ENCODE data around the gene FHOD3. TPM values are rescaled to one million over a fixed set of nuclear protein-coding genes. Genes with fewer than 3 reads are reported as not detected.

Gene FHOD3
- total RNA-seq, 1 donor from 2014 or later: 5.9 TPM

DNA sequence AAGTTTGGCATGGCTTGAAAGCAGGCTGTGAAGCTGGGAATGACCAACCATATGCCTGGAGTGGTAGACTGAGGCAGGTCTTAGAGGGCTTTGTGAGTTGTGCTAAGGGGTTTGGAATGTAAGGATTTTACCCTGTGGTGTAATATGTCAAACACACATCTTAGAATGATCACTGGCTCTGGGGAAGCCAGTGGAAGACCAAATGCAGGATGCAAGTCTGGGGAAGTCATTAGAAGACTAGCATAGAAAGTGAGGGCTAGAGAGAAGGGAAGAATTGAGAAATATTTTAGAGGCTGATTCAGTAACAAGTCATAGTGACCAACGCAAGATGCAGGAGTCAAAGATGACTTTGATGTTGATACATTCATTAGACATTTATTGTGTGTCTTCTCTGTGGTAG is 3.5 kb upstream of the FHOD3 start:
- TF ChIP-seq CTCF (IDR thresholded peaks at IDR 0.05; ENCODE audit: insufficient read depth, low read depth, low read length) (no peak), EZH2 (IDR thresholded peaks at IDR 0.05; ENCODE audit: insufficient read depth, low read length) (no peak)
- H3K27ac Mint-ChIP-seq (ENCODE audit: unreplicated experiment): no peak overlapping the region
- DNase-seq (ENCODE audit: low read depth): peak; percentile 53
- no peaks in the 10 kb centered on the region for H3K9me3 Mint-ChIP-seq (ENCODE audit: unreplicated experiment)
- H3K36me3 Mint-ChIP-seq (ENCODE audit: low read depth, unreplicated experiment): no peaks in the 10 kb centered on the region
- peaks cover 8% of the 10 kb centered on the region for H3K4me1 ChIP-seq (ENCODE audit: insufficient read depth, low read length)
- H3K36me3 ChIP-seq (ENCODE audit: insufficient read depth, low read length): no peaks in the 10 kb centered on the region
- peaks cover 3% of the 10 kb centered on the region for H3K27me3 Mint-ChIP-seq (ENCODE audit: low read depth, unreplicated experiment)
- H3K4me3 Mint-ChIP-seq (ENCODE audit: unreplicated experiment): no peak overlapping the region
- H3K4me1 Mint-ChIP-seq (ENCODE audit: low read depth, unreplicated experiment): no peaks in the 10 kb centered on the region
- H3K79me2 ChIP-seq (ENCODE audit: insufficient read depth, low read length): peaks cover under 1% of the 10 kb centered on the region
- FAIRE-seq: peak; percentile 5
- peak overlapping the region; percentile 3 for H3K27ac ChIP-seq (ENCODE audit: low read depth, low read length)
- peak overlapping the region; percentile 17 for H3K4me2 ChIP-seq (ENCODE audit: low read length)
- H2AFZ ChIP-seq (ENCODE audit: low read depth, low read length): no peak overlapping the region
- H3K4me3 ChIP-seq (ENCODE audit: insufficient read depth, low read depth, low read length): no peak overlapping the region
- H3K9me3 ChIP-seq (ENCODE audit: insufficient read depth, low read depth, low read length): no peaks in the 10 kb centered on the region
- H3K9ac ChIP-seq (ENCODE audit: low read length): no peak overlapping the region
- peaks cover 2% of the 10 kb centered on the region for H4K20me1 ChIP-seq (ENCODE audit: insufficient read depth, low read length)
- no peaks in the 10 kb centered on the region for H3K27me3 ChIP-seq (ENCODE audit: insufficient read depth, low read length)

DNA sequence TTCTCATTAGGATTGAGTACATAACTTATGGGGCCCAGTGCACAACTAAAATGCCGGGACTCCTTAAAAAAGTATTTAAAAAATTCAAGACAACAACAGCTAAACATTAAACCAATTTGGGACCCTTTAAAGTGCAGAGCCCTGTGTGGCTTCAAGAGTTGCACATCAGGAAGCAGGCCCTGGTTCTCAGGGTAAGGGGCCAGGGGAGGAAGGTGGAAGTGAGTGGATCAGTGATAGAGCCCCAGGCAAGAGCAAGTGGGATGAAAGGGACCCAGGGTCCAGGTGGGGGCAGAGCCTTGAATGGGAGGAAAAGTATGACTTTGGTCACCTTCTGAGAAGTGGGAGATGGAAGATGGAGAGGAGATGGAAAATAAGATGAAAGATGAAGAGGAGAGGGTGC is 2.3 kb upstream of the FHOD3 start:
- DNase-seq (ENCODE audit: low read depth) (no peak), FAIRE-seq (no peak)
- no peak overlapping the region for H3K4me3 ChIP-seq (ENCODE audit: insufficient read depth, low read depth, low read length)
- Mint-ChIP-seq H3K4me3 (ENCODE audit: unreplicated experiment) (no peak overlapping the region), H3K27me3 (ENCODE audit: low read depth, unreplicated experiment) (peaks cover 13% of the 10 kb centered on the region), H3K27ac (ENCODE audit: unreplicated experiment) (no peak overlapping the region), H3K9me3 (ENCODE audit: unreplicated experiment) (no peaks in the 10 kb centered on the region), H3K36me3 (ENCODE audit: low read depth, unreplicated experiment) (no peaks in the 10 kb centered on the region), H3K4me1 (ENCODE audit: low read depth, unreplicated experiment) (no peaks in the 10 kb centered on the region)
- peaks cover 8% of the 10 kb centered on the region for H3K4me1 ChIP-seq (ENCODE audit: insufficient read depth, low read length)
- peaks cover 2% of the 10 kb centered on the region for H4K20me1 ChIP-seq (ENCODE audit: insufficient read depth, low read length)
- H3K4me2 ChIP-seq (ENCODE audit: low read length): no peak overlapping the region
- H3K9ac ChIP-seq (ENCODE audit: low read length): no peak overlapping the region
- TF ChIP-seq CTCF (IDR thresholded peaks at IDR 0.05; ENCODE audit: insufficient read depth, low read depth, low read length) (no peak), EZH2 (IDR thresholded peaks at IDR 0.05; ENCODE audit: insufficient read depth, low read length) (no peak)
- no peaks in the 10 kb centered on the region for H3K27me3 ChIP-seq (ENCODE audit: insufficient read depth, low read length)
- H3K79me2 ChIP-seq (ENCODE audit: insufficient read depth, low read length): peaks cover 12% of the 10 kb centered on the region
- H3K36me3 ChIP-seq (ENCODE audit: insufficient read depth, low read length): no peaks in the 10 kb centered on the region
- H3K9me3 ChIP-seq (ENCODE audit: insufficient read depth, low read depth, low read length): no peaks in the 10 kb centered on the region
- no peak overlapping the region for H2AFZ ChIP-seq (ENCODE audit: low read depth, low read length)
- H3K27ac ChIP-seq (ENCODE audit: low read depth, low read length): no peak overlapping the region

DNA sequence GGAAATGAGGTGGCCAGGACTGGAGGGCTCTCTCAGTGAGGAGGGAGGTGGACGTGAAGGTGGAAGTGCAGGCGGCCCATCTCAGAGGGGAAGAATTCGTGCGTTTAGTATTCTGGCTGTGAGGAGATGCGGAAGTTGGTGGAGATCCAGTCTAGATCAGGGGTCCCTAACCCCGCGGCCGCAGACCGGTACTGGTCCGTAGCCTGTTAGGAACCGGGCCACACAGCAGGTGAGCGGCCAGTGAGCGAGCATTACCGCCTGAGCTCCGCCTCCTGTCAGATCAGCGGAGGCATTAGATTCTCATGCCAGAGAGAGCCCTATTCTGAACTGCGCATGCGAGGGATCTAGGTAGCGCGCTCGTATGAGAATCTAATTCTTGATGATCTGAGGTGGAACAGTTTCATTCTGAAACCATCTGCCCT is 1.6 kb upstream of the FHOD3 start:
- no peaks in the 10 kb centered on the region for H3K36me3 ChIP-seq (ENCODE audit: insufficient read depth, low read length)
- peak overlapping the region; percentile 42 for H2AFZ ChIP-seq (ENCODE audit: low read depth, low read length)
- no peak for FAIRE-seq
- H3K27ac Mint-ChIP-seq (ENCODE audit: unreplicated experiment): no peak overlapping the region
- peaks cover 17% of the 10 kb centered on the region for H3K27me3 Mint-ChIP-seq (ENCODE audit: low read depth, unreplicated experiment)
- DNase-seq (ENCODE audit: low read depth): no peak
- H3K36me3 Mint-ChIP-seq (ENCODE audit: low read depth, unreplicated experiment): no peaks in the 10 kb centered on the region
- H3K4me1 Mint-ChIP-seq (ENCODE audit: low read depth, unreplicated experiment): no peaks in the 10 kb centered on the region
- no peak overlapping the region for H3K4me3 ChIP-seq (ENCODE audit: insufficient read depth, low read depth, low read length)
- H3K9me3 ChIP-seq (ENCODE audit: insufficient read depth, low read depth, low read length): no peaks in the 10 kb centered on the region
- no peak overlapping the region for H3K4me3 Mint-ChIP-seq (ENCODE audit: unreplicated experiment)
- no peak overlapping the region for H3K27ac ChIP-seq (ENCODE audit: low read depth, low read length)
- no peaks in the 10 kb centered on the region for H3K9me3 Mint-ChIP-seq (ENCODE audit: unreplicated experiment)
- TF ChIP-seq CTCF (IDR thresholded peaks at IDR 0.05; ENCODE audit: insufficient read depth, low read depth, low read length) (no peak), EZH2 (IDR thresholded peaks at IDR 0.05; ENCODE audit: insufficient read depth, low read length) (no peak)
- peaks cover 17% of the 10 kb centered on the region for H3K79me2 ChIP-seq (ENCODE audit: insufficient read depth, low read length)
- no peak overlapping the region for H3K9ac ChIP-seq (ENCODE audit: low read length)
- H3K4me1 ChIP-seq (ENCODE audit: insufficient read depth, low read length): peaks cover 8% of the 10 kb centered on the region
- peak overlapping the region; percentile 84 for H3K4me2 ChIP-seq (ENCODE audit: low read length)
- H3K27me3 ChIP-seq (ENCODE audit: insufficient read depth, low read length): no peaks in the 10 kb centered on the region
- H4K20me1 ChIP-seq (ENCODE audit: insufficient read depth, low read length): peaks cover 2% of the 10 kb centered on the region
